ENCODE results near the gene PTGES3L. TPM values are rescaled to one million over a fixed set of nuclear protein-coding genes. Genes with fewer than 3 reads are reported as not detected.

PTGES3L gene
- total and polyA plus RNA-seq, 2 of the 13 experiments (the other 11 are each of a cell fraction or from before 2014, with no cell fraction given), result 1.2 to 2.9 TPM

- TF ChIP-seq ZNF674 (CRISPR knock-in tag; IDR thresholded peaks at IDR 0.05; ENCODE audit: low read depth) (peak; percentile 92; the same call in 1 of the 2 replicates), WIZ (CRISPR knock-in tag; IDR thresholded peaks at IDR 0.05) (no peak), ZNF274 (CRISPR knock-in tag; IDR thresholded peaks at IDR 0.05) (peak; percentile 91), FOXO1 (CRISPR knock-in tag; IDR thresholded peaks at IDR 0.05) (0 out of 2 replicates have a peak, but pooled peaks have one; percentile 1), ZNF280D (CRISPR knock-in tag; IDR thresholded peaks at IDR 0.05) (peak; percentile 68; the same call in 1 of the 2 replicates), ZNF546 (CRISPR knock-in tag; conservative IDR thresholded peaks at IDR 0.05) (0 out of 2 replicates have a peak, but pooled peaks have one; percentile 44), TARDBP (CRISPR knock-in tag; IDR thresholded peaks at IDR 0.05) (no peak; the same call in 1 of the 2 replicates), HOXA5 (CRISPR knock-in tag; IDR thresholded peaks at IDR 0.05) (no peak), ZNF605 (CRISPR knock-in tag; IDR thresholded peaks at IDR 0.05) (0 out of 2 replicates have a peak, but pooled peaks have one; percentile 19), SMARCC2 (IDR thresholded peaks at IDR 0.05) (no peak), ATF5 (CRISPR knock-in tag; IDR thresholded peaks at IDR 0.05; ENCODE audit: low read depth) (no peak), ZBTB40 (IDR thresholded peaks at IDR 0.05) (no peak), ZBTB40 (CRISPR knock-in tag; IDR thresholded peaks at IDR 0.05) (peak; percentile 55; the same call in 1 of the 2 replicates), ETV6 (CRISPR knock-in tag; conservative IDR thresholded peaks at IDR 0.05) (no peak), FLYWCH1 (CRISPR knock-in tag; IDR thresholded peaks at IDR 0.05) (0 out of 2 replicates have a peak, but pooled peaks have one; percentile 20)
Measured at GRCh38 chr17:42980766-42981397, 1.0 kb upstream of the PTGES3L start (continued).

Measured in HepG2 (cell line).